ENCODE measurements around the gene CYLD. TPM values are rescaled to one million over a fixed set of nuclear protein-coding genes. Genes with fewer than 3 reads are reported as not detected.

The CYLD gene
- total and polyA plus RNA-seq, 12 donors: 17.5 to 78.3 (median 48.7) TPM

DNA sequence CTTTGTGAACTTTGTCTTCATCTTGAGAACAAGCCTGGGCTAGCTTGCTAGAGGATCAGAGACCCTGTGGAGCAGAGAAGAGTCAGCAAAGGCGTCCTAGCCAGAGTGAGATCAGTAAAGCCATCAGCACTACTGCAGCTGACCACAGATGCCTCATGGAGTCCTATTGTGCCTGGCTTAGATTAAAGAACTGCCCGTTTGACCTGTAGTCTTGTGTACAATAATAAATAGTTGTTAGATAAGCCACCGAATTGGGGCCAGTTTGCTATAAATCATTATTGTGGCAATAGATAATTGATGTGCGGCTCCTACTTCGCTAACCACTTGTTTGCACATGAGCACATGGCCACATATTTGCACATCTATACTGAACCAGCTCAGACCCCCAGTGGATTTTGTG is 103.0 kb downstream of the CYLD start:
- intact Hi-C loops (cut with DNase I): no loop called here
- Histone ChIP-seq H3K27me3 (peaks cover 5% of the 10 kb centered on the region), H3K4me3 (no peak overlapping the region), H3K36me3 (replicated peaks in 1 of 2) (no peaks in the 10 kb centered on the region), H3K27ac (no peak overlapping the region), H3K4me1 (replicated peaks in 1 of 2) (peaks cover 0 to 8% of the 10 kb centered on the region in 2 donors), H3K9me3 (replicated peaks in 1 of 3) (no peaks in the 10 kb centered on the region)
- no peak for DNase-seq
- no peak for TF ChIP-seq POLR2A (IDR thresholded peaks at IDR 0.05)
- TF ChIP-seq, protein P1, sequence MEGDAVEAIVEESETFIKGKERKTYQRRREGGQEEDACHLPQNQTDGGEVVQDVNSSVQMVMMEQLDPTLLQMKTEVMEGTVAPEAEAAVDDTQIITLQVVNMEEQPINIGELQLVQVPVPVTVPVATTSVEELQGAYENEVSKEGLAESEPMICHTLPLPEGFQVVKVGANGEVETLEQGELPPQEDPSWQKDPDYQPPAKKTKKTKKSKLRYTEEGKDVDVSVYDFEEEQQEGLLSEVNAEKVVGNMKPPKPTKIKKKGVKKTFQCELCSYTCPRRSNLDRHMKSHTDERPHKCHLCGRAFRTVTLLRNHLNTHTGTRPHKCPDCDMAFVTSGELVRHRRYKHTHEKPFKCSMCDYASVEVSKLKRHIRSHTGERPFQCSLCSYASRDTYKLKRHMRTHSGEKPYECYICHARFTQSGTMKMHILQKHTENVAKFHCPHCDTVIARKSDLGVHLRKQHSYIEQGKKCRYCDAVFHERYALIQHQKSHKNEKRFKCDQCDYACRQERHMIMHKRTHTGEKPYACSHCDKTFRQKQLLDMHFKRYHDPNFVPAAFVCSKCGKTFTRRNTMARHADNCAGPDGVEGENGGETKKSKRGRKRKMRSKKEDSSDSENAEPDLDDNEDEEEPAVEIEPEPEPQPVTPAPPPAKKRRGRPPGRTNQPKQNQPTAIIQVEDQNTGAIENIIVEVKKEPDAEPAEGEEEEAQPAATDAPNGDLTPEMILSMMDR (IDR thresholded peaks at IDR 0.05): no peak
- 38 to 52% (median 48%) methylated on average over 5 of the region's 5 CpGs for WGBS, 4 donors

DNA sequence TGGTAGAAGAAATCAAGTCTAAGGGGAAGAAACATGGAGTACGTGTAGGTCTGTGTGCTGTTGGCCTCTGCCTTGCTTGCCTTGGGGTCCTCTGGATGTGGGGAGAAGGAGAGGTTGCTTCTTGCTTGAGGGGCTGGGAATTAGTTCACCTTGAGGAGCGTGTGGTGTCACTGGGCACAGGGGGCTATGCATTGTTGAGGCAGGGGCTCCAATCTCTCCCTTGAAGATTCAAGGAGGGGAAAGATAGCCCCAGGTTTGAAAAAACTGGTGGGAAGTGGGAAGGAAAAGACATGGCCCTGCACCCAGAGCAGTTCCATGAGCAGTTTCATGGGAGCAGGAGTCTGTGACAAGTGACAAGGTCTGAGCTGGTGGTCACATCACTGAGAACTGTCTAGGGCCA is 103.4 kb downstream of the CYLD start:
- intact Hi-C loops (cut with DNase I): no loop called here
- DNase-seq: no peak
- Histone ChIP-seq H3K4me3 (no peak overlapping the region), H3K27me3 (peaks cover 5% of the 10 kb centered on the region), H3K27ac (no peak overlapping the region), H3K9me3 (replicated peaks in 1 of 3) (no peaks in the 10 kb centered on the region), H3K4me1 (replicated peaks in 1 of 2) (peaks cover 0 to 8% of the 10 kb centered on the region in 2 donors), H3K36me3 (replicated peaks in 1 of 2) (no peaks in the 10 kb centered on the region)
- WGBS, 4 donors: 51 to 86% (median 72%) methylated on average over 2 of the region's 2 CpGs
- TF ChIP-seq, protein P1 (IDR thresholded peaks at IDR 0.05): no peak
- no peak for TF ChIP-seq POLR2A (IDR thresholded peaks at IDR 0.05)

GRCh38 chr16:50846511-50846910 is 104.6 kb downstream of the CYLD start:
- Histone ChIP-seq H3K4me3 (no peak overlapping the region), H3K36me3 (replicated peaks in 1 of 2) (no peaks in the 10 kb centered on the region), H3K27me3 (no peaks in the 10 kb centered on the region), H3K4me1 (replicated peaks in 1 of 2) (no peaks in the 10 kb centered on the region), H3K9me3 (replicated peaks in 1 of 3) (no peaks in the 10 kb centered on the region), H3K27ac (no peak overlapping the region)
- intact Hi-C loops (cut with DNase I): no loop called here
- 82 to 95% (median 94%) methylated on average over 2 of the region's 2 CpGs for WGBS, 4 donors
- no peak for DNase-seq
- TF ChIP-seq, protein P1 (IDR thresholded peaks at IDR 0.05): no peak
- TF ChIP-seq POLR2A (IDR thresholded peaks at IDR 0.05): no peak

GRCh38 chr16:50847166-50847565 is 105.3 kb downstream of the CYLD start:
- Histone ChIP-seq H3K27ac (no peak overlapping the region), H3K36me3 (replicated peaks in 1 of 2) (no peaks in the 10 kb centered on the region), H3K4me1 (replicated peaks in 1 of 2) (no peaks in the 10 kb centered on the region), H3K4me3 (no peak overlapping the region), H3K9me3 (replicated peaks in 1 of 3) (no peaks in the 10 kb centered on the region), H3K27me3 (no peaks in the 10 kb centered on the region)
- WGBS, 4 donors: 59 to 70% (median 62%) methylated on average over 3 of the region's 3 CpGs
- intact Hi-C loops (cut with DNase I): no loop called here
- no peak for TF ChIP-seq POLR2A (IDR thresholded peaks at IDR 0.05)
- TF ChIP-seq, protein P1 (IDR thresholded peaks at IDR 0.05): no peak
- DNase-seq: no peak

All from adrenal gland (tissue), 12 donors.